Panc1 (cell line): ENCODE results near the gene FUT3. TPM values are rescaled to one million over a fixed set of nuclear protein-coding genes. Genes with fewer than 3 reads are reported as not detected.

ENCODE experiments used
- ATAC-seq: fragments of 200-7000 bp; cut with Tn5 transposase; 2 replicates; pipeline ENCODE4 v1.9.1; 2020; ENCODE audit warnings: mild to moderate bottlenecking, moderate library complexity
- BruUV-seq: library from RNA; stranded (reverse); fragments of 400-500 nt; replicated peaks from 2 replicates; lab custom pipeline; 2021; lab: Mats Ljungman, UMichigan
- CTCF ChIA-PET: fragments of 300-600 bp; sonication (Branson Sonifier 250); formaldehyde crosslinking; loops from one replicate; lab custom pipeline; 2022; ENCODE audit warnings: antibody characterized with exemption; lab: Charles Lee
- POLR2A ChIA-PET: fragments of 300-600 bp; sonication (Branson Sonifier 250); formaldehyde crosslinking; loops from one replicate; lab custom pipeline; 2022; ENCODE audit warnings: antibody characterized with exemption; lab: Charles Lee
- DNase-seq: peaks from one replicate; pipeline ENCODE4 v3.0.0-alpha.2; 2010; ENCODE audit warnings: low read depth, low spot score
- H3K27ac ChIP-seq: 2 replicates; pipeline ENCODE4 v1.5.1; 2011; ENCODE audit warnings: mild to moderate bottlenecking, low read length, inconsistent platforms
- H3K27me3 ChIP-seq: fragments of 200-500 bp; sonication (Bioruptor generic); 2 replicates; pipeline ENCODE4 v1.6.0; 2014; ENCODE audit warnings: low read length, inconsistent platforms; ENCODE audit not compliant: control insufficient read depth, insufficient read depth
- H3K36me3 ChIP-seq: fragments of 200-500 bp; sonication (Bioruptor generic); 2 replicates; pipeline ENCODE4 v1.5.1; 2014; ENCODE audit warnings: inconsistent platforms, mild to moderate bottlenecking, low read length, moderate library complexity; ENCODE audit not compliant: control insufficient read depth, insufficient read depth
- H3K4me1 ChIP-seq: 2 replicates; pipeline ENCODE4 v1.5.1; 2011; ENCODE audit warnings: inconsistent platforms, mild to moderate bottlenecking, low read length, moderate library complexity; ENCODE audit not compliant: control insufficient read depth, insufficient read depth
- H3K4me3 ChIP-seq, 2 experiments: 2 replicates each; pipeline ENCODE4 v1.5.1; 2011 to 2012; ENCODE audit warnings: low read depth in 2 of 2, low read length in 2 of 2, mild to moderate bottlenecking in 2 of 2, inconsistent platforms in 1 of 2, moderate library complexity in 1 of 2
- H3K9me3 ChIP-seq: fragments of 200-500 bp; sonication (Bioruptor generic); 2 replicates; pipeline ENCODE4 v1.5.1; 2014; ENCODE audit warnings: low read depth, mild to moderate bottlenecking, inconsistent platforms, low read length, moderate library complexity; ENCODE audit not compliant: control insufficient read depth, insufficient read depth
- POLR2AphosphoS5 ChIP-seq: IDR thresholded peaks from 2 replicates; pipeline ENCODE4 v1.6.1; 2012; ENCODE audit warnings: mild to moderate bottlenecking, low read depth, low read length, moderate library complexity
- SIN3A ChIP-seq: IDR thresholded peaks from 2 replicates; pipeline ENCODE4 v1.6.1; 2012; ENCODE audit warnings: low read depth, mild to moderate bottlenecking, low read length, moderate library complexity, borderline replicate concordance; ENCODE audit not compliant: insufficient read depth
- TCF7L2 ChIP-seq: IDR thresholded peaks from 2 replicates; pipeline ENCODE4 v1.6.1; 2011; ENCODE audit warnings: mild to moderate bottlenecking, low read depth, low read length, inconsistent platforms
- in situ Hi-C: cut with HindIII; loops from 2 replicates; pipeline ENCODE4 v1.10.0; 2016; ENCODE audit warnings: low sequenced_read_pairs, low pct_unique_long_range_greater_than_20kb
- intact Hi-C: fragments of 100-400 bp; cut with micrococcal nuclease; formaldehyde crosslinking; loops from one replicate; pipeline ENCODE4 v1.10.0; 2022; ENCODE audit not compliant: unreplicated experiment
- total RNA-seq: library from RNA; stranded (reverse); gene quantifications from one replicate; pipeline ENCODE4 v1.2.1, GENCODE V29; 2021; ENCODE audit not compliant: unreplicated experiment
- TF ChIP-seq, protein P1 (sequence below), 2 experiments: IDR thresholded peaks; 2 replicates each; pipeline ENCODE4 v1.6.1; 2011 to 2012; ENCODE audit warnings: low read depth in 2 of 2, control low read depth in 1 of 2, low read length in 1 of 2, mild to moderate bottlenecking in 1 of 2, moderate library complexity in 1 of 2; ENCODE audit not compliant: insufficient read depth in 1 of 2
- TF ChIP-seq, protein P2 (sequence below): fragments of 450-650 bp; IDR thresholded peaks from 2 replicates; pipeline ENCODE4 v1.5.1; 2017; ENCODE audit warnings: mild to moderate bottlenecking

FUT3 gene
- total RNA-seq, 1 experiment from 2014 or later = 0.36 TPM

DNA sequence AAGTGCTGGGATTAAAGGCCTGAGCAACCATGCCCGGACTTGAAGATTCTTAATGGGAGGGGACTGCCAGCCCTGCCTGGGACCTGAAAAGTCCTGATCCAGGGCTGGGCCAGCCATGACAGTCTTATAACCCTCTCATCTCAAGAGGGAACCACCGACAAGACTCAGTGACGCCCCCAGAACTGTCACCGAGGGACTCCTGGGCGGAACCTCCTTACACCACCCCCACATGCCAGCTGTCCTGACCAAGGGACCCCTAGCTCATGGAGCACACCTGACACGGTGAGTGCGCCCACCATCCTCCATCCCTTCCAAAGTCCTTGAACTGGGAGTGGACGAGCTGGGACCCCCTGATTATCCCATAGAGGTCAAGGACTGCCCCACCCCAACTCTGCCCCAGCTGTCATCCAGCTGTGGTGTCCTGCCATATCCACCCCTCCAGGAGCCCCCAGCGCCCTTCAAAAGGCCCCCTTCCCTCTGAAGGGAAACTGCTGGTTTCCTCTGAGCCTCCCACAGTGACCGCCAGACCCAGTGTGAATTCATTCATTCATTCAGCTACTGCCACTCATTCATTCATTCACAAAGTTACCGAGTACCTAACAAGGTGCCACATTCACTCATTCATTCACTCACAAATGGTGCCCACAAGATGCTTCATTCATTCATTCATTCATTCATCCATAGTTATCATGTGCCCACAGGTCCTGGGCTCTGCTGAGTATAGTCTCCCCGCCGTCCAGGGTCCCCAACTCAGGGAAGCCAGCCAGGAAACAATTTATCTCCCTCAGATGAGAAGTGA, 48.7 kb upstream of the FUT3 start:
- no TSS peak for BruUV-seq
- CTCF ChIA-PET = no interaction called here
- no peaks in the 10 kb centered on the region for H3K27me3 ChIP-seq
- in situ Hi-C loops = no loop called here
- ATAC-seq = no peak
- no peak for DNase-seq
- intact Hi-C loops = loop anchor here (10.0 kb wide), 1 partner anchor 95 kb away; the partner anchor contains the start of gene NRTN
- no peak overlapping the region for H3K27ac ChIP-seq
- POLR2A ChIA-PET = no interaction called here
- no peaks in the 10 kb centered on the region for H3K4me1 ChIP-seq
- H3K4me3 ChIP-seq = no peak overlapping the region
- H3K9me3 ChIP-seq = no peaks in the 10 kb centered on the region
- no peaks in the 10 kb centered on the region; the same call in 1 of the 2 replicates for H3K36me3 ChIP-seq
- no peak for TF ChIP-seq POLR2AphosphoS5
- TF ChIP-seq, protein P1, sequence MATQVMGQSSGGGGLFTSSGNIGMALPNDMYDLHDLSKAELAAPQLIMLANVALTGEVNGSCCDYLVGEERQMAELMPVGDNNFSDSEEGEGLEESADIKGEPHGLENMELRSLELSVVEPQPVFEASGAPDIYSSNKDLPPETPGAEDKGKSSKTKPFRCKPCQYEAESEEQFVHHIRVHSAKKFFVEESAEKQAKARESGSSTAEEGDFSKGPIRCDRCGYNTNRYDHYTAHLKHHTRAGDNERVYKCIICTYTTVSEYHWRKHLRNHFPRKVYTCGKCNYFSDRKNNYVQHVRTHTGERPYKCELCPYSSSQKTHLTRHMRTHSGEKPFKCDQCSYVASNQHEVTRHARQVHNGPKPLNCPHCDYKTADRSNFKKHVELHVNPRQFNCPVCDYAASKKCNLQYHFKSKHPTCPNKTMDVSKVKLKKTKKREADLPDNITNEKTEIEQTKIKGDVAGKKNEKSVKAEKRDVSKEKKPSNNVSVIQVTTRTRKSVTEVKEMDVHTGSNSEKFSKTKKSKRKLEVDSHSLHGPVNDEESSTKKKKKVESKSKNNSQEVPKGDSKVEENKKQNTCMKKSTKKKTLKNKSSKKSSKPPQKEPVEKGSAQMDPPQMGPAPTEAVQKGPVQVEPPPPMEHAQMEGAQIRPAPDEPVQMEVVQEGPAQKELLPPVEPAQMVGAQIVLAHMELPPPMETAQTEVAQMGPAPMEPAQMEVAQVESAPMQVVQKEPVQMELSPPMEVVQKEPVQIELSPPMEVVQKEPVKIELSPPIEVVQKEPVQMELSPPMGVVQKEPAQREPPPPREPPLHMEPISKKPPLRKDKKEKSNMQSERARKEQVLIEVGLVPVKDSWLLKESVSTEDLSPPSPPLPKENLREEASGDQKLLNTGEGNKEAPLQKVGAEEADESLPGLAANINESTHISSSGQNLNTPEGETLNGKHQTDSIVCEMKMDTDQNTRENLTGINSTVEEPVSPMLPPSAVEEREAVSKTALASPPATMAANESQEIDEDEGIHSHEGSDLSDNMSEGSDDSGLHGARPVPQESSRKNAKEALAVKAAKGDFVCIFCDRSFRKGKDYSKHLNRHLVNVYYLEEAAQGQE (IDR thresholded peaks at IDR 0.05; ENCODE audit: insufficient read depth in 1 of 2, low read depth in 2 of 2, low read length in 1 of 2) = no peak
- TF ChIP-seq SIN3A = no peak
- TF ChIP-seq, protein P2, sequence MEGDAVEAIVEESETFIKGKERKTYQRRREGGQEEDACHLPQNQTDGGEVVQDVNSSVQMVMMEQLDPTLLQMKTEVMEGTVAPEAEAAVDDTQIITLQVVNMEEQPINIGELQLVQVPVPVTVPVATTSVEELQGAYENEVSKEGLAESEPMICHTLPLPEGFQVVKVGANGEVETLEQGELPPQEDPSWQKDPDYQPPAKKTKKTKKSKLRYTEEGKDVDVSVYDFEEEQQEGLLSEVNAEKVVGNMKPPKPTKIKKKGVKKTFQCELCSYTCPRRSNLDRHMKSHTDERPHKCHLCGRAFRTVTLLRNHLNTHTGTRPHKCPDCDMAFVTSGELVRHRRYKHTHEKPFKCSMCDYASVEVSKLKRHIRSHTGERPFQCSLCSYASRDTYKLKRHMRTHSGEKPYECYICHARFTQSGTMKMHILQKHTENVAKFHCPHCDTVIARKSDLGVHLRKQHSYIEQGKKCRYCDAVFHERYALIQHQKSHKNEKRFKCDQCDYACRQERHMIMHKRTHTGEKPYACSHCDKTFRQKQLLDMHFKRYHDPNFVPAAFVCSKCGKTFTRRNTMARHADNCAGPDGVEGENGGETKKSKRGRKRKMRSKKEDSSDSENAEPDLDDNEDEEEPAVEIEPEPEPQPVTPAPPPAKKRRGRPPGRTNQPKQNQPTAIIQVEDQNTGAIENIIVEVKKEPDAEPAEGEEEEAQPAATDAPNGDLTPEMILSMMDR = no peak
- TF ChIP-seq TCF7L2 = no peak

DNA sequence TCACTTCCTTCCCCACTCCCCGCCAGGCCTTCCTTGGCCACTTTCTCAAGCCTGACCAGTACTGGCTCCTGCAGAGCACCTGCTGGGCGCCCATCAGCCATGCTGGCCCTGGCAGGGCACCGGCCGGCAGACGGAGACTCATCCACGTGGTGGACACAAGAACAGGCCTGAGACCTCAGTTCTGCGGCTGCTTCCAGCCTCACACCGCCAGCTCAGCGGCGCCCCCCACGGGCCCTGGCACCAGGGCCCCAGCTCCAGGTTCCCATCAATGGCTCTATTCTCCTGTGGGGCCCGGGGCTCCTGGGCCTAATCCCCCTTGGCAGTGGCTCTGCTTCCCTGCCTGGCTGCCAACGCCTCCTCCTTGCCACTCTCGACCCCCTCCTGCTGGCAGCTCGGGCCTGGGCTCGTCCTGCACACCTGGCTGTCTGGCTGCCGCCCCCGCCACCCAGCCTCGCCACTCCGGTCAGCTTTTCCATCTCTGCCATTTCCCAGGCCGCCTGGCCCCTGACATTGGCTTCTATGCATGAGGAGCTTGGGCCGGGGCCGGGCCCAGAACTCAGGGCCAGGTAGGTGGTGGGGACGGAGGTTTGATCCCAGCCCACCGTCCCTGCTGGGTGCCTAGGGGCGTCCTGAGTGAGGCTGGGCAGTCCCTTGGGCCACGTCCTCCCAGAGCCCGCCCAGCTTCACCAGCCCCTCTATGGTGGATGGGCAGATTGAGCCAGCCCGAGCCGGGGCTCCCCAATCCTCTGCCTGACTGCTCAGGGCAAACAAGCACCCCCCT, 46.1 kb upstream of the FUT3 start:
- POLR2A ChIA-PET = no interaction called here
- no peaks in the 10 kb centered on the region for H3K4me1 ChIP-seq

More for the DNA sequence above, 46.1 kb upstream of the FUT3 start:
- Histone ChIP-seq H3K36me3 (no peaks in the 10 kb centered on the region), H3K9me3 (no peaks in the 10 kb centered on the region), H3K27me3 (no peaks in the 10 kb centered on the region), H3K27ac (no peak overlapping the region), H3K4me3 (no peak overlapping the region)
- in situ Hi-C loops (no loop called here), intact Hi-C loops (loop anchor here (10.0 kb wide), 1 partner anchor 93 kb away; the partner anchor contains the start of gene NRTN)
- no peak for ATAC-seq
- TF ChIP-seq POLR2AphosphoS5 = no peak
- TF ChIP-seq, protein P1 (IDR thresholded peaks at IDR 0.05; ENCODE audit: insufficient read depth in 1 of 2, low read depth in 2 of 2, low read length in 1 of 2) = no peak
- TF ChIP-seq, protein P2 = no peak
- TF ChIP-seq TCF7L2 = no peak
- no peak for TF ChIP-seq SIN3A
- no TSS peak for BruUV-seq
- CTCF ChIA-PET = no interaction called here
- DNase-seq = no peak
